C4-2B (cell line): ENCODE results near the gene CREG1.

Experiments used
- ZFX ChIP-seq: fragments of 450-650 bp; IDR thresholded peaks from 2 replicates; pipeline ENCODE4 v1.6.1; 2017
- TF ChIP-seq, protein P1 (sequence below): fragments of 450-650 bp; conservative IDR thresholded peaks from 2 replicates; pipeline ENCODE4 v1.5.1; 2017; ENCODE audit warnings: mild to moderate bottlenecking

DNA sequence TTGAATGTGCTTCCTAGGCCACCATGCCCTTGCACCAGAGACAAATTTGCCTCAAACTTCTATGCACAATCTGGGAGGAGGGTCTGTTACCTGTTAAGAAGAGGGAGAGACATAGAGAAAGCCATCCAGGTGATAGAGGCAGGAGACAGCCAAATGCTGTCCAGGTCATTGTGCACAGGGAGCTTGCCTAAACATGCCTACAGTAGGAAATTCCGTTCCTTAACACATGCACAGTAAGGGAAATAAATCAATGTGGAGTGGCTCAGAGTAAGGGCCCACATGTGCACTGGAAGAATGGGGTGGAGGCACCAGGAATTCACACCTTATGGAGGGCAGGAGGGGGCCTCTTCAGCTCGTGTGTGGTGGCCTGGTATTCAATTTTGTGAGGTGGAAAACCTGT lies 19.5 kb upstream of the CREG1 start:
- TF ChIP-seq, protein P1, sequence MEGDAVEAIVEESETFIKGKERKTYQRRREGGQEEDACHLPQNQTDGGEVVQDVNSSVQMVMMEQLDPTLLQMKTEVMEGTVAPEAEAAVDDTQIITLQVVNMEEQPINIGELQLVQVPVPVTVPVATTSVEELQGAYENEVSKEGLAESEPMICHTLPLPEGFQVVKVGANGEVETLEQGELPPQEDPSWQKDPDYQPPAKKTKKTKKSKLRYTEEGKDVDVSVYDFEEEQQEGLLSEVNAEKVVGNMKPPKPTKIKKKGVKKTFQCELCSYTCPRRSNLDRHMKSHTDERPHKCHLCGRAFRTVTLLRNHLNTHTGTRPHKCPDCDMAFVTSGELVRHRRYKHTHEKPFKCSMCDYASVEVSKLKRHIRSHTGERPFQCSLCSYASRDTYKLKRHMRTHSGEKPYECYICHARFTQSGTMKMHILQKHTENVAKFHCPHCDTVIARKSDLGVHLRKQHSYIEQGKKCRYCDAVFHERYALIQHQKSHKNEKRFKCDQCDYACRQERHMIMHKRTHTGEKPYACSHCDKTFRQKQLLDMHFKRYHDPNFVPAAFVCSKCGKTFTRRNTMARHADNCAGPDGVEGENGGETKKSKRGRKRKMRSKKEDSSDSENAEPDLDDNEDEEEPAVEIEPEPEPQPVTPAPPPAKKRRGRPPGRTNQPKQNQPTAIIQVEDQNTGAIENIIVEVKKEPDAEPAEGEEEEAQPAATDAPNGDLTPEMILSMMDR, result no peak
- TF ChIP-seq ZFX, result no peak
